Ascending aorta (tissue), 2 donors: Measurements from ENCODE around the gene ZNF385C. TPM values are rescaled to one million over a fixed set of nuclear protein-coding genes. Genes with fewer than 3 reads are reported as not detected.

Experiments used
- DNase-seq, 2 donors: peaks; one replicate each; pipeline ENCODE4 v3.0.0-alpha.2; 2019; ENCODE audit warnings: low spot score in 2 of 2
- H3K27ac ChIP-seq, 2 donors: fragments of 200-600 bp; sonication (generic); one replicate each; pipeline ENCODE4 v1.5.1; 2016 to 2017; ENCODE audit warnings: mild to moderate bottlenecking in 1 of 2
- H3K27me3 ChIP-seq: fragments of 200-600 bp; sonication (generic); one replicate; pipeline ENCODE4 v1.5.1; 2017
- H3K36me3 ChIP-seq, 2 donors: fragments of 200-600 bp; sonication (generic); one replicate each; pipeline ENCODE4 v1.5.1; 2016
- H3K4me1 ChIP-seq, 2 donors: fragments of 200-600 bp; sonication (generic); one replicate each; pipeline ENCODE4 v1.5.1; 2016 to 2017; ENCODE audit warnings: mild to moderate bottlenecking in 1 of 2
- H3K4me3 ChIP-seq, 2 donors: fragments of 200-600 bp; sonication (generic); one replicate each; pipeline ENCODE4 v1.5.1; 2016 to 2017; ENCODE audit warnings: mild to moderate bottlenecking in 1 of 2
- H3K9me3 ChIP-seq, 2 donors: fragments of 200-600 bp; sonication (generic); one replicate each; pipeline ENCODE4 v1.5.1; 2016
- intact Hi-C: fragments of 100-400 bp; cut with DNase I; formaldehyde crosslinking; loops from one replicate; pipeline ENCODE4 v1.15.1; 2023
- total RNA-seq: library from RNA; depleted of rRNA; stranded (reverse); fragments of >200 nt; gene quantifications from one replicate; pipeline ENCODE4 v1.1.0, GENCODE V29; 2016
- TF ChIP-seq, protein P1 (sequence below), 3 experiments: fragments of 200-600 bp in 2 of 3; fragments of 450-650 bp in 1 of 3; sonication (generic) in 2 of 3; IDR thresholded peaks; one replicate each; pipeline ENCODE4 v1.5.1; 2016 to 2019; ENCODE audit warnings: antibody characterized with exemption in 3 of 3, mild to moderate bottlenecking in 1 of 3, moderate library complexity in 1 of 3

Gene ZNF385C
- total RNA-seq, 1 donor from 2014 or later, result not detected

- TF ChIP-seq, protein P1, sequence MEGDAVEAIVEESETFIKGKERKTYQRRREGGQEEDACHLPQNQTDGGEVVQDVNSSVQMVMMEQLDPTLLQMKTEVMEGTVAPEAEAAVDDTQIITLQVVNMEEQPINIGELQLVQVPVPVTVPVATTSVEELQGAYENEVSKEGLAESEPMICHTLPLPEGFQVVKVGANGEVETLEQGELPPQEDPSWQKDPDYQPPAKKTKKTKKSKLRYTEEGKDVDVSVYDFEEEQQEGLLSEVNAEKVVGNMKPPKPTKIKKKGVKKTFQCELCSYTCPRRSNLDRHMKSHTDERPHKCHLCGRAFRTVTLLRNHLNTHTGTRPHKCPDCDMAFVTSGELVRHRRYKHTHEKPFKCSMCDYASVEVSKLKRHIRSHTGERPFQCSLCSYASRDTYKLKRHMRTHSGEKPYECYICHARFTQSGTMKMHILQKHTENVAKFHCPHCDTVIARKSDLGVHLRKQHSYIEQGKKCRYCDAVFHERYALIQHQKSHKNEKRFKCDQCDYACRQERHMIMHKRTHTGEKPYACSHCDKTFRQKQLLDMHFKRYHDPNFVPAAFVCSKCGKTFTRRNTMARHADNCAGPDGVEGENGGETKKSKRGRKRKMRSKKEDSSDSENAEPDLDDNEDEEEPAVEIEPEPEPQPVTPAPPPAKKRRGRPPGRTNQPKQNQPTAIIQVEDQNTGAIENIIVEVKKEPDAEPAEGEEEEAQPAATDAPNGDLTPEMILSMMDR (IDR thresholded peaks at IDR 0.05), result peak; percentile 86 to 98 (median 96)
- H3K27ac ChIP-seq, result peak within 1 kb of the TSS; percentile 83 to 85
- peak within 1 kb of the TSS; percentile 84 to 91 for H3K4me3 ChIP-seq
- no peaks in the 10 kb centered on the region for H3K27me3 ChIP-seq
- H3K36me3 ChIP-seq, result peaks cover 24 to 28% of the 10 kb centered on the region in 2 donors
- H3K9me3 ChIP-seq, result no peaks in the 10 kb centered on the region
- intact Hi-C loops, result loop anchor here (2.0 to 10.0 kb wide), 2 partner anchors 53 to 1875 kb away; partner anchors contain the start of genes CASC3 and CNP
- peaks cover 14 to 31% of the 10 kb centered on the region in 2 donors for H3K4me1 ChIP-seq
- peak; percentile 78 to 96 for DNase-seq
These were observed 78.5 kb downstream of the ZNF385C start, which contains the start of gene NKIRAS2 for GRCh38 chr17:42019509-42020404. NKIRAS2 (plus strand) TSS chr17:42020090; CDS start chr17:42021578, 1,488 bp downstream.

DNA sequence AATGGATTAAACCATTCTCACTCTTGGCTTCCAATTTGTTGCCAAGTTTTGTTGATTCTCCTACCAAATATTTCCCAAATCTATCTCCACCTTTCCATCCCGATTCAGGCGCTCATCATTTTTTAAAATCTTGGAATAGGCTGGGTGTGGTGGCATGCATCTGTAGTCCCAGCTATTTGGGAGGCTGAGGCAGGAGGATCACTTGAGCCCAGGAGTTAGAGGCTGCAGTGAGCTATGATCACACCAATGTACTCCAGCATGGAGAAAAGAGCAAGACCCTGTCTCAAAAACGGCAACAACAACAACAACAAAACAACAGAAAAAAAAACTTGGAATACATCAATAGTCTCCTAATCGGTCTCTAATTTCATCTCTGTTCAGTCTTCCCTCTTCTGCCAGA is 79.3 kb downstream of the ZNF385C start:
- no peak for DNase-seq
- Histone ChIP-seq H3K9me3 (no peaks in the 10 kb centered on the region), H3K27ac (no peak overlapping the region), H3K4me1 (peaks cover 14 to 29% of the 10 kb centered on the region in 2 donors), H3K36me3 (peaks cover 21 to 24% of the 10 kb centered on the region in 2 donors), H3K4me3 (no peak overlapping the region), H3K27me3 (no peaks in the 10 kb centered on the region)
- intact Hi-C loops, result no loop called here
- TF ChIP-seq, protein P1 (IDR thresholded peaks at IDR 0.05), result no peak

DNA sequence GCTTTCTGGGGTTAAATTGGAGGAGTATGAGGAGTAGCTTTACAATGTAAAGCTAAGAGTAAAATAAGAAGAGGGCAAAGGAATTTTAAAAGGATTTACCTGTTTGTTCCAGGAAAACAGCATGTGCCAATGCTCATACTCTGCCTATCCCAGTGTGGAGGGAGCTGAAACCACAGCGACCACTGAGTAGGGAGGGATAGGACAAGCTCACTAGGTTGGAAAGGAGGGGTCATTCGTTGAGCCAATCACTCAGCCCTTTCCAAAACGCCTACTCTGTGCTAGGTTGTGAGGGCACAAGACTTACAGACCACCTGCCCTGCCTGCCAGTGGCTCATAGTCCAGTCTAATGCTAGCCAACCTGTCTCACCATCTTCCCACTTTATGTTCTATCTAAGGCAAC is 79.9 kb downstream of the ZNF385C start:
- Histone ChIP-seq H3K4me3 (peak overlapping the region; percentile 88 to 91), H3K4me1 (peaks cover 14 to 34% of the 10 kb centered on the region in 2 donors), H3K27ac (peak overlapping the region; percentile 93 to 94), H3K27me3 (no peaks in the 10 kb centered on the region), H3K9me3 (no peaks in the 10 kb centered on the region), H3K36me3 (peaks cover 15 to 18% of the 10 kb centered on the region in 2 donors)
- TF ChIP-seq, protein P1 (IDR thresholded peaks at IDR 0.05), result no peak
- intact Hi-C loops, result no loop called here
- DNase-seq, result no peak

GRCh38 chr17:42017866-42018200 is 80.4 kb downstream of the ZNF385C start:
- peaks cover 14 to 39% of the 10 kb centered on the region in 2 donors for H3K4me1 ChIP-seq
- no peak for DNase-seq
- TF ChIP-seq, protein P1 (IDR thresholded peaks at IDR 0.05), result no peak
- peaks cover 9 to 13% of the 10 kb centered on the region in 2 donors for H3K36me3 ChIP-seq
- H3K27ac ChIP-seq, result peak overlapping the region; percentile 93 to 94
- no peaks in the 10 kb centered on the region for H3K9me3 ChIP-seq
- peak overlapping the region; percentile 88 to 91 for H3K4me3 ChIP-seq
- intact Hi-C loops, result no loop called here
- no peaks in the 10 kb centered on the region for H3K27me3 ChIP-seq

DNA sequence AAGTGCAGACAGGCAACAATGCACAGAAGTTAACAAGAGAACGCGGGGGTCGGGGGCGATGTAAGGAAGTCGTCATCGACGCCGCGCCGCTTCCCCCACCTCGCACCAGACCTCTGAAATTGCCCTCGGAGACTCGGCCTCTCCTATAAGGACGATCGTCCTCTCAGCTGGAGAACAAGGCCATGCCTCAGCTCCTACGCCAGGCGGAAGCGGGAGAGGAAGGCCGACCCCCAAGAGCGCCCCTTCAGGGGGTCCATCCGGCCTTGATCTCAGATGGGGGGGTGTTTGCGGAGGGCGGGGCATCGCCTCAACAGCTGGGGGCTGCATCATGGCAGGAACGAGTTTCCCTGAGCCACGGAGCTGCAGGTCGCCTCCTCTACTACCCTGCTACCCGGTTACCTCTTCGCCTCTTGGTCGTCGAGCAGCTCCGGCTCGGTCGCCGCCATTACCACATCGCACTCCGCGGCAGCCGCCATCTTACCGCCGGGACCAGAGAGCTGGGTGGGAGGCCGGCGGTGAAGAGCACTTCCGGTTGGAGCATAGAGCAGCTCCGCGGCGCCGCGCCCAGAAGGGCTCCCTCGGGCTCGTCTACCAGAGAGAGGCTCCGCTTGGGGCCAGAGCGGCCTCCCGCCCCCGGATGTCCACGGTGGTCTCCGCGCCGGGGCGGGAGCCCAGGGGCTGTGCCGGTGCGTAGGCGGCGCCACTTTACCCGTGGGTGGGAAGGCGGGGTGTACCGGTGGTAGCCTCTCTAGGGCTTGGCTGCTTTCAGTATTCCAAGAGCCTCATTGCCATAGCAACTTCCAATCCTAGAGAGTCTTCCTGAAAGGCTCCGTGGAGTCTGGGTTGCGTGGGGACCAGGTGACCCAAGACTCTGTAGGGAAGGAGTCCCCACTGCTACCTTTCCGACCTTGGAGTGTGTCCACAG is 81.1 kb downstream of the ZNF385C start, which contains the start of gene DNAJC7:
DNAJC7 (minus strand) TSS at position 499 of the 925 bp plus-strand sequence; CDS start at position 476, 23 bp downstream.
- peaks cover 3 to 7% of the 10 kb centered on the region in 2 donors for H3K36me3 ChIP-seq
- H3K9me3 ChIP-seq, result no peaks in the 10 kb centered on the region
- peak; percentile 59 to 96 for DNase-seq
- TF ChIP-seq, protein P1 (IDR thresholded peaks at IDR 0.05), result no peak
- intact Hi-C loops, result no loop called here
- H3K4me1 ChIP-seq, result peaks cover 14 to 42% of the 10 kb centered on the region in 2 donors
- H3K4me3 ChIP-seq, result peak within 1 kb of the TSS; percentile 88 to 91
- H3K27ac ChIP-seq, result peak within 1 kb of the TSS; percentile 93 to 94
- no peaks in the 10 kb centered on the region for H3K27me3 ChIP-seq
